ENCODE measurements around the gene PWWP2B. TPM values are rescaled to one million over a fixed set of nuclear protein-coding genes. Genes with fewer than 3 reads are reported as not detected.
A peak's percentile ranks its signal among the peaks of the same experiment; 100 is the strongest.

The PWWP2B gene
- total RNA-seq, 1 experiment from 2014 or later, result 12.2 TPM

DNA sequence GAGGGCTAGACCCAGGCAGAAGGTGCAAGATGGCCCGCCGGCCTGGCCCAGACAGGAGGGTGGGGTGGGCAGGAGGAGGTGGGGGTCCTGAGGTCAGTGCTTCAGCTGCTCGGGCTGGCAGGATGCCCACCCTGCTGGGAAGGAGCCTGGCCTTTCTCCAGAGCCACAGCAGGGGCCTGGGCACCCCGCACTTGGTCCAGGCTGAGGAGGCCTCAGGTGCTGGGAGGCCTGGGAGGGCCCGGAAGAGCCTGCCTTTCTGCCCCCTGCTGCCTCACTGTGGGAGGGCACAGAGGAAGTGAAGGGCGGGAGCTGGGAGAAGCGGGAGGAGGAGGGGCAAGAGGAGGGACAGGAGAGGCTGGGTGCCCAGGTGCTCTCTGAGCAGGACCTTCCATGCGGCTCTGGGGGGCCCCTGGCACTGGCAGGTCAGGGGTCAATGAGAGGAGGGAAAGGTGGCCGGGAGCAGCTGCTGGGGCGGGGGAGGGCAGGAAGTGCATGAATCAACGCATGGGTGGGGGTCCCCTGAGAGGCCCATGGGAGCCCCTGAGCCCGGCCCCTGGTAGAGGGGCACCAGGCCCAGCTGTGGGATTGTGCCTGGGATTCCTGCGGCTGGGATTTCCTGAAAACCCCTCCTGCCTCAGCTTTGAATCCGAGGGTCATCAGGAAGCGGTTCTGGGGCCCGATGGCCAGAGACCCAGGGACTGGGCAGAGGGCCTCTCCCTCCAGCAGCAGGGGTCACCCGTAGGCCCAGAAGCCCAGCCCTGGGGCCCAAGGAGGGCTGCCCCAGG lies 49.9 kb downstream of the PWWP2B start:
- H3K36me3 Mint-ChIP-seq, result no peaks in the 10 kb centered on the region
- H3K27ac Mint-ChIP-seq, result no peak overlapping the region
- peaks cover 3% of the 10 kb centered on the region; the same call in 1 of the 2 replicates for H3K9me3 Mint-ChIP-seq
- ATAC-seq (no peak), DNase-seq (ENCODE audit: low spot score) (no peak)
- TF ChIP-seq SMAD3 (CRISPR knock-in tag; IDR thresholded peaks at IDR 0.05; ENCODE audit: borderline replicate concordance) (no peak), ZNF423 (CRISPR knock-in tag; IDR thresholded peaks at IDR 0.05) (peak; percentile 92), TEAD4 (CRISPR knock-in tag; IDR thresholded peaks at IDR 0.05) (no peak)
- TF ChIP-seq, protein P1, sequence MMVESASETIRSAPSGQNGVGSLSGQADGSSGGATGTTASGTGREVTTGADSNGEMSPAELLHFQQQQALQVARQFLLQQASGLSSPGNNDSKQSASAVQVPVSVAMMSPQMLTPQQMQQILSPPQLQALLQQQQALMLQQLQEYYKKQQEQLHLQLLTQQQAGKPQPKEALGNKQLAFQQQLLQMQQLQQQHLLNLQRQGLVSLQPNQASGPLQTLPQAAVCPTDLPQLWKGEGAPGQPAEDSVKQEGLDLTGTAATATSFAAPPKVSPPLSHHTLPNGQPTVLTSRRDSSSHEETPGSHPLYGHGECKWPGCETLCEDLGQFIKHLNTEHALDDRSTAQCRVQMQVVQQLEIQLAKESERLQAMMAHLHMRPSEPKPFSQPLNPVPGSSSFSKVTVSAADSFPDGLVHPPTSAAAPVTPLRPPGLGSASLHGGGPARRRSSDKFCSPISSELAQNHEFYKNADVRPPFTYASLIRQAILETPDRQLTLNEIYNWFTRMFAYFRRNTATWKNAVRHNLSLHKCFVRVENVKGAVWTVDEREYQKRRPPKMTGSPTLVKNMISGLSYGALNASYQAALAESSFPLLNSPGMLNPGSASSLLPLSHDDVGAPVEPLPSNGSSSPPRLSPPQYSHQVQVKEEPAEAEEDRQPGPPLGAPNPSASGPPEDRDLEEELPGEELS (CRISPR knock-in tag; IDR thresholded peaks at IDR 0.05), result no peak
- CTCF ChIA-PET, result interaction anchor here (1.0 to 2.1 kb wide), 6 partner anchors 26 to 139 kb away, joined by 3 to 11 read pairs (median 6); partner anchors contain the start of gene STK32C
- no peak overlapping the region for H3K4me3 Mint-ChIP-seq
- peaks cover 33% of the 10 kb centered on the region for H3K4me1 Mint-ChIP-seq
- POLR2A ChIA-PET, result interaction anchor here (1.6 kb wide), 1 partner anchor 28 kb away, joined by 4 read pairs; no protein-coding TSS in a partner anchor
- H3K27me3 Mint-ChIP-seq (ENCODE audit: low read depth), result no peaks in the 10 kb centered on the region

DNA sequence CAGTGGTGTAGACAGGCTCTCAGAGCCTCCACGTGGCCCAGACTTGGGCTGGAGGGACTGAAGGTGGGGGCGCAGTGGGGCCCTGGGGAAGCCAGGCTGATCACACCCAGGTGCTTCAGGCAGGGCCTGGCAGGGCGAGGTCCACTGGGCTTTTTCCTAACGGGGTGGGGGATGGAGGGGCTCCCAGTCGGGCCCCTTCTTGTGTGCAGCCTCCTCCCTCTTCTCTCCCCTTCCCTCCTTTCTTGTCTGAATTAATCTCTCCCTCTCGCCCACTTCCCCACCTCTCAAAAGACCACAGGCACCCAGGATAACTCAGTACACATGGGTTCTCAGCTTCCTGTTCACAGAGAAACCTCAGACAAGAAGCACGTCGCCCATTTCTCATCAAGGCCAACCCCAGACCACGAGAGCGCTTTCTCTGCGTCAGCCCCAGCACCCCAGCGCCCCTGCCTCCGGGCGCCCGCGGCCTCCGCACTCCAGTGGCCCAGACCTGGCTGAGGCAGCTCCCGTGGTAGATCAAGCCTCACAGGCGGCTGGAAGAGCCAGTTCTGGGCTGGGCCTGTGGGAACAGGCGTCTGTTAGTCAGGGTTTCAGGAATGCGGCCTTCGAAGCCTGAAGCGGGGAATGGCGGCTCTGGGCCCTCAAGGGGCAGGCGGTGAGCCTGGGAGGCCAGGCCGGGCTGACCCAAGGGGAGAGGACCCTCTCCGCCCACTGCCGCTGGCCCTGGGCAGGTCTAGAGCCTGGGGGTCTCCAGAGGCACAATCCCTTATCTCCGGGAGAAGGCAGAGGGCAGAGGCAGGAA lies 50.6 kb downstream of the PWWP2B start:
- CTCF ChIA-PET, result interaction anchor here (1.0 to 2.1 kb wide), 6 partner anchors 27 to 140 kb away, joined by 3 to 11 read pairs (median 6); partner anchors contain the start of gene STK32C
- TF ChIP-seq FOXK1 (CRISPR knock-in tag; IDR thresholded peaks at IDR 0.05), result no peak
- TF ChIP-seq, protein P2, sequence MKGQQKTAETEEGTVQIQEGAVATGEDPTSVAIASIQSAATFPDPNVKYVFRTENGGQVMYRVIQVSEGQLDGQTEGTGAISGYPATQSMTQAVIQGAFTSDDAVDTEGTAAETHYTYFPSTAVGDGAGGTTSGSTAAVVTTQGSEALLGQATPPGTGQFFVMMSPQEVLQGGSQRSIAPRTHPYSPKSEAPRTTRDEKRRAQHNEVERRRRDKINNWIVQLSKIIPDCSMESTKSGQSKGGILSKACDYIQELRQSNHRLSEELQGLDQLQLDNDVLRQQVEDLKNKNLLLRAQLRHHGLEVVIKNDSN (CRISPR knock-in tag; IDR thresholded peaks at IDR 0.05), result no peak
- TF ChIP-seq, protein P3, sequence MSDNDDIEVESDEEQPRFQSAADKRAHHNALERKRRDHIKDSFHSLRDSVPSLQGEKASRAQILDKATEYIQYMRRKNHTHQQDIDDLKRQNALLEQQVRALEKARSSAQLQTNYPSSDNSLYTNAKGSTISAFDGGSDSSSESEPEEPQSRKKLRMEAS (CRISPR knock-in tag; IDR thresholded peaks at IDR 0.05), result peak; percentile 66; the same call in 1 of the 2 replicates
- no peak overlapping the region for H3K4me3 Mint-ChIP-seq
- DNase-seq (ENCODE audit: low spot score) (peak; percentile 52), ATAC-seq (peak; percentile 16)
- H3K36me3 Mint-ChIP-seq, result no peaks in the 10 kb centered on the region
- H3K27ac Mint-ChIP-seq, result peak overlapping the region; percentile 83; the same call in 1 of the 2 replicates
- H3K27me3 Mint-ChIP-seq (ENCODE audit: low read depth), result no peaks in the 10 kb centered on the region
- H3K9me3 Mint-ChIP-seq, result no peaks in the 10 kb centered on the region
- POLR2A ChIA-PET, result interaction anchor here (1.6 to 2.0 kb wide), 2 partner anchors 29 kb away, joined by 4 to 6 read pairs; no protein-coding TSS in a partner anchor
- H3K4me1 Mint-ChIP-seq, result peaks cover 33% of the 10 kb centered on the region

DNA sequence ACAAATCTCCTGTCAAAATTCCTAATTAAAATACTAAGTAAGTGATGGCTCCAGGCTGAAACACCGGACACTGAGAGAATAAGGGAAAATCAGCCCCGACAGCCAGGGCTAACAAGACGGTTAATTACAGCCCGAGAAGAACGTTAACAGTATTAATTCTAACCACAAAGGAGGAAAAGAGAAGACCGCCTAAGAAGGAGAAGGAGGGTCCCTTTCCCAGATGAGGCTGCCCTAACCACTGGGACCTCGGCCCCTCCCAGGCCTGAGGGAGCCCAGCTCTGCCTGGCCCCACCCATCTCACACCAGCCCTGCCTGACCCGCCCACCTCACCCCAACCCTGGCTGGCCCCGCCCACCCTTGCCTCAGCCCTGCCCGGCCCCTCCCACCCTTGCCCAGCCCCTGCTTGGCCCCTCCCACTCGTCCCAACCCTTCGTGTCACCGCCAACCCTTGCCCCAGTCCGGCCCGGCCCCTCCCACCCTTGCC lies 51.3 kb downstream of the PWWP2B start:
- CTCF ChIA-PET, result interaction anchor here (2.1 kb wide), 1 partner anchor 88 kb away, joined by 11 read pairs; no protein-coding TSS in a partner anchor
- peak; percentile 84 for DNase-seq (ENCODE audit: low spot score)

More for the DNA sequence above, 51.3 kb downstream of the PWWP2B start:
- POLR2A ChIA-PET, result interaction anchor here (2.0 kb wide), 1 partner anchor 29 kb away, joined by 6 read pairs; no protein-coding TSS in a partner anchor
- TF ChIP-seq KAT7 (CRISPR knock-in tag; IDR thresholded peaks at IDR 0.05; ENCODE audit: borderline replicate concordance) (no peak), ESRRA (CRISPR knock-in tag; IDR thresholded peaks at IDR 0.05; ENCODE audit: borderline replicate concordance) (no peak), SP1 (CRISPR knock-in tag; conservative IDR thresholded peaks at IDR 0.05) (0 out of 2 replicates have a peak, but pooled peaks have one; percentile 51), MXD4 (CRISPR knock-in tag; IDR thresholded peaks at IDR 0.05; ENCODE audit: borderline replicate concordance) (no peak)
- TF ChIP-seq, protein P2 (CRISPR knock-in tag; IDR thresholded peaks at IDR 0.05), result no peak
- Mint-ChIP-seq H3K27me3 (ENCODE audit: low read depth) (no peaks in the 10 kb centered on the region), H3K36me3 (no peaks in the 10 kb centered on the region), H3K4me1 (peaks cover 33% of the 10 kb centered on the region), H3K27ac (no peak overlapping the region), H3K4me3 (no peak overlapping the region), H3K9me3 (no peaks in the 10 kb centered on the region)
- peak; percentile 70 for ATAC-seq

Measured in WTC11 (cell line).